HG02981 (cell line): ENCODE data around the gene FRAS1.
"Not testable (repeated sequence)": the region's sequence is repeated elsewhere in the genome, so short reads cannot be mapped to it uniquely, and the experiment has no call there.

Experiments
- ATAC-seq: cut with Tn5 transposase; IDR thresholded peaks from one replicate; pipeline ENCODE4 v1.9.1; 2021; ENCODE audit warnings: mild to moderate bottlenecking, moderate library complexity; ENCODE audit not compliant: unreplicated experiment

Gene FRAS1

GRCh38 chr4:78417603-78418002 is 360.5 kb downstream of the FRAS1 start:
- no peak for ATAC-seq

GRCh38 chr4:78418406-78418805 is 361.3 kb downstream of the FRAS1 start:
- ATAC-seq: no peak

- no peak for ATAC-seq
Measured at GRCh38 chr4:78423790-78424189, 366.7 kb downstream of the FRAS1 start.

- no peak for ATAC-seq
Measured at GRCh38 chr4:78424461-78424860, 367.3 kb downstream of the FRAS1 start.

- peak; percentile 53 for ATAC-seq
Measured at GRCh38 chr4:78426972-78427371, 369.8 kb downstream of the FRAS1 start.

- no peak for ATAC-seq
Measured at GRCh38 chr4:78428996-78429395, 371.9 kb downstream of the FRAS1 start.

GRCh38 chr4:78432896-78433295 is 375.8 kb downstream of the FRAS1 start:
- ATAC-seq: no peak

- no peak for ATAC-seq
Measured at GRCh38 chr4:78437608-78438088, 380.5 kb downstream of the FRAS1 start.

- ATAC-seq: no peak
Measured at GRCh38 chr4:78439328-78439727, 382.2 kb downstream of the FRAS1 start.

GRCh38 chr4:78441756-78442155 is 384.6 kb downstream of the FRAS1 start:
- ATAC-seq: no peak

GRCh38 chr4:78446619-78447018 is 389.5 kb downstream of the FRAS1 start:
- ATAC-seq: no peak

GRCh38 chr4:78451407-78451806 is 394.3 kb downstream of the FRAS1 start:
- no peak for ATAC-seq

- no peak for ATAC-seq
Measured at GRCh38 chr4:78454016-78454415, 396.9 kb downstream of the FRAS1 start.

GRCh38 chr4:78457751-78458150 is 400.6 kb downstream of the FRAS1 start:
- ATAC-seq: no peak

GRCh38 chr4:78459327-78459726 is 402.2 kb downstream of the FRAS1 start:
- no peak for ATAC-seq

GRCh38 chr4:78460368-78460767 is 403.2 kb downstream of the FRAS1 start:
- ATAC-seq: no peak

GRCh38 chr4:78464265-78464664 is 407.1 kb downstream of the FRAS1 start:
- no peak for ATAC-seq

GRCh38 chr4:78467223-78467622 is 410.1 kb downstream of the FRAS1 start:
- not testable (repeated sequence) for ATAC-seq

GRCh38 chr4:78468272-78468671 is 411.1 kb downstream of the FRAS1 start:
- ATAC-seq: no peak

- no peak for ATAC-seq
Measured at GRCh38 chr4:78476108-78476704, 419.1 kb downstream of the FRAS1 start.

- ATAC-seq: no peak
Measured at GRCh38 chr4:78477276-78477675, 420.2 kb downstream of the FRAS1 start.

- ATAC-seq: no peak
Measured at GRCh38 chr4:78478523-78478922, 421.4 kb downstream of the FRAS1 start.

- no peak for ATAC-seq
Measured at GRCh38 chr4:78480286-78480685, 423.2 kb downstream of the FRAS1 start.
